Right kidney (tissue), 1 donor: ENCODE data around the gene APRT.
"Not testable (repeated sequence)": the region's sequence is repeated elsewhere in the genome, so short reads cannot be mapped to it uniquely, and the experiment has no call there.

Experiments used
- DNase-seq: peaks from one replicate; pipeline ENCODE4 v3.0.0-alpha.2; 2016

APRT gene

DNA sequence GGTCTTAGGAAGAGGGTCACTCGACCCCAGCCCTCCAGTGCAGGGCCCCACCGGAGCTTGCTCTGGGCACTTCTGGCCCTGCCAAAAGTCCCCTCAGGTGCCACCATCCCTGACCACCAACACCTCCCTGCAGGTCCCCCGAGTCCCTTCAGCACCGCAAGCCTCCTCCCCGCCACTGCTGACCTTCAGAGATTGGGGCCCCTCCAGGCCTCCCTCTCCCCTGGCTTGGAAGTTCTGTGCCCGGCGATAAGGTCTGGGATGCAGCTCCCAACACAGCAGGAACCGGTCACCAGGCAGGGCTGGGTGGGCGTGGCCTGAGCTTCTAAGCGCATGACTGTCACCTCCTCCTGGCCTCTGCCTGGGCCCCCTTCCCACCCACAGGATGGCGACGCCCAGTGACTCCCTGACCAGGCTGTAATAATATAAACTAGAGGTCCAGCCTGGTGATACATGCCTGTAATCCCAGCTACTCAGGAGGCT, 37.9 kb downstream of the APRT start:
- DNase-seq, result no peak

DNA sequence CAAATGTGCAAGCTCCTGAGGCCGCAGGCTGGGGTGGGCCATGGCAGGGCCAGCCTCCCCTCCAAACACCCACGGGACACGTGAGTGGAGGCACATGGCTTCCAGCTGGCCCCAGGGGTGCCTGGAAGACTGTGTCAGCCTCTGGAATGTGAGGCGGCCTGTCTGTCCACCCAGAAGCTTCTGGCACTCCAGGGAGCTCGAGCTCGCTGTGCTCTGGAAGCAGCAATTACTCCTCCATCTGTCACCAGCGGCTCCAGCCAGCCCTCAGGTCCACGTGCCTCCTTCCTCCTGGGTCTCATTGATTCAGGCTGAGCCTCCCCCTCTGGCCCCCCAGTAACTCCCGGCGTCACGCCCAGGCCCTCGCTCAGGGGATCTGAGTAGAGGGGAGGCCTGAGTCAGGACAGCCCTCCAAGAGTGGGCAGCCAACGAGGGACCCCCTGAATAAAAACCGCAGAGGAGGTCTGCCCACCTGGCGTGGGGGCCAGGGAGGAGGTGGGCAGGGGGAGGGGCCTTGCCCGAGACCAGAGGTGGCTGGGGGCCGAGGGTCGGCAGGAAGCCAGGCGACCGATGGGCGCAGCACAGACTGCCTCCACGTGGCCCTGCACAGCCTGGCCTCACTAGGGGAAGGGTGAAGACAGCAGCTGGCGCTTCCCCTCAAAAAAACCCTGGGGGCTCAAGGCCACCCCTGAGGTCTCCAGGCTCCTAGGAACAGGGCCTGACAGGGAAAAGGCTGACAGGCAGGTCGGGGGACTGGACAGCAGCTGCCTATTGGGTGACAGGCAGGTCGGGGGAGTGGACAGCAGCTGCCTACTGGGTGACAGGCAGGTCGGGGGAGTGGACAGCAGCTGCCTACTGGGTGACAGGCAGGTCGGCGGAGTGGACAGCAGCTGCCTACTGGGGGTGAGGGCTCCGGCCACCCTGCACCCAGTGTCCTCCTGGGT, 38.6 kb downstream of the APRT start:
- DNase-seq, result peak; percentile 47

DNA sequence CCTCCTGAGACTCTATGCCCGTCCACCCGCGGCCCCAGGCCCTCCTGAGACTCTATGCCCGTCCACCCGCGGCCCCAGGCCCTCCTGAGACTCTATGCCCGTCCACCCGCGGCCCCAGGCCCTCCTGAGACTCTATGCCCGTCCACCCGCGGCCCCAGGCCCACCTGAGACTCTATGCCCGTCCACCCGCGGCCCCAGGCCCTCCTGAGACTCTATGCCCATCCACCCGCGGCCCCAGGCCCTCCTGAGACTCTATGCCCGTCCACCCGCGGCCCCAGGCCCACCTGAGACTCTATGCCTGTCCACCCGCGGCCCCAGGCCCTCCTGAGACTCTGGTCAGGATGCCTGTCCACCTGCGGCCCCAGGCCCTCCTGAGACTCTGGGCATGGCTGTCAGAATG, 39.9 kb downstream of the APRT start:
- DNase-seq, result not testable (repeated sequence)

DNA sequence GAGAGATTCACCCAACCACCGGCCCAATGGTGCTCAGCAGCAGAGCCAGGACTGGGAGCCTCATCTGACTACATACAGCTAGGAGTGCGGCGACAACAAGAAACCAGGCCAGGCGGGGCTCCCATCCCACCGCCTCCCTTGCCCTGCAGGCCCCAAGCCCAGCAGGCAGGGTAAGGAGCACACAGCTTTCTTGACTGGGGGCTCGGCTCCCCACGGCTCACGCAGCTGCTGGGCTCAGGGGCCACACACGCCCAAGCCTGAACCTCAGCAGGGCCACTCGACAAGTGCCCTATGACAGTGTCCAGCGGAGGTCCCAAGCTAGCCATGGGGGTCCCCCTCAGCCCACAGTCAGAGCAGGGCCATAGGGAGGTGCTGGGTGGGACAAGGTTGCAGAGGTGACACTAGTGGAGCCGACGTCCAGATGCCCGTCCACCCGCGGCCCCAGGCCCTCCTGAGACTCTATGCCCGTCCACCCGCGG, 40.4 kb downstream of the APRT start:
- DNase-seq, result no peak

DNA sequence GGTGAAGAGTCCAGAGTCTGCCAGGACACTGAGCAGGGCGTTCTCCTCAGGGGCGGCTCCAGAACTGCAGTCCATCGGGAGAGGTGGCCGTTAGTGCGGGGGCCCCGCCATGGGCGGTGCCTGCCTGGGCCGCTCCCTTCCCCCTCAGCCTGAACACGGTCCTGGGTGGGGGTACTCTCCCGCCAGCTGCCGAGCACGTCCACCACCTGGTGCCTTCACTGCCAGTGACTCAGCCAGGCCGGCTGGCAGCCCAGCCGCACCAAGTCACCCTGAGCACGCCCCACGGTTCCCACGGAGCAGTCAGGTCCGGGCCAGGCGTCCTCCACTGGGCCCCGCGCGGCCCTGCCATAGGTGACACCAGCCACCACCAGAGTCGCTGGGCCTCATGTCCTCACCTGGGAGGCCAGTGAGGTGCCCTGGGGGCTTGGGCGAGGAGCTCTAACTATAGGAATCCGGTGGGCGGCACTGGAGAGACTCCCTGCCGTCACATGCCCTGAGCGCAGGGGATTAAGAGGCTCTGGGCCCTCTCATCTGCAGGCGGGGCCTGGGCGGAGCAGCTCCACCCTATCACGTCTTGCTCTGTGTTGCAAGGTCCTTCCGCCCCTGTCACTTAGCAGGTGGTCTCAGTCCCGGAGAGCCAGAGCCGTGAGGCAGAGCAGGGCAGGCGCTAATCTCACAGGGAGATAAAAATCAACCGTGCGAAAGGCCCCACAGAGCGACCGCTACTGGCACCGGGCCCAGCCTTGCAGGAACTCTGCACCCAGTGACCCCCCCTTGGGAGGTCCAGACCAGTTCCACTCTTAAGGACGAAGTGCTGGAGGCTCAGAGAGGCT, 41.1 kb downstream of the APRT start:
- DNase-seq, result peak; percentile 70

DNA sequence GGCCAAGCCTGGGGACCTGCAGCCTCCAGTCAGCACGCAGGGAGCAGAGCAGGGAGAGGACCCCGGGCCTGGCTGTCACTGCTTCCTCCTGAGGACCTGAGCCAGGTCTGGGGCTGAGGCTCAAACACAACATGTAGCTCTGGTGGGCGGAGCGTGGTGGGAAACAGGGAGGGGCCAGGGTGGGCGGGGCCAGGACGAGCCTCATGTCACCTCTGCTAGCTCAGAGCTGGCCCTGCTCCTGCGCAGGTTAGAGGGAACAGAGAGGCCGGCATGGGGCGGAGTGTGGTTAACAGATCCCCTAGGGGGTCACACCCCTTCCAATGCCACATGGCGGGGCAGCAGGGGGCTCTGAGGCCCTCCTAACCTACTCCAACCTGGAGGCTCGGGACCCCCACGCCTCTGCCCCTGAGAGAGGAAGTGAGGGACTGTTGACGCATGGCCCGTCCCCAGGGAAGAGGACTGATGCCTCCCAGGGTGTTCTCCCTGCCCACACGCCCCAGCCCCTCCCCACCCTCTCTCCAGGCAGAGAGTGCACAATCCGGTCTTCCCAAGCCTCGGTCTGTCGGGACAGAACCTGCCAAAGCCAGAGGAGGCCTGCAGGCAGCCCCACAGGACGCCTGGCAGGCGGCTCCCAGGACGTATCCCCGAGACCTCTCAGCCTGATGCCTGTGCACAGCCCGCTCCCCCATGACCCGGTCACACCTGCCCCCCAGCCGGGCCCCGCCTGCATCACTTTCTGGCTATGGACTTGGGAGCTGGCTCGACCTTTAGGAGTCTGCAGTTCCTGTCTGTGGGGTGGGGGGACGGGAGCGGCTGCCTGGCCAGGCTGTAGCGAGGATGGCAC, 41.9 kb downstream of the APRT start:
- no peak for DNase-seq

DNA sequence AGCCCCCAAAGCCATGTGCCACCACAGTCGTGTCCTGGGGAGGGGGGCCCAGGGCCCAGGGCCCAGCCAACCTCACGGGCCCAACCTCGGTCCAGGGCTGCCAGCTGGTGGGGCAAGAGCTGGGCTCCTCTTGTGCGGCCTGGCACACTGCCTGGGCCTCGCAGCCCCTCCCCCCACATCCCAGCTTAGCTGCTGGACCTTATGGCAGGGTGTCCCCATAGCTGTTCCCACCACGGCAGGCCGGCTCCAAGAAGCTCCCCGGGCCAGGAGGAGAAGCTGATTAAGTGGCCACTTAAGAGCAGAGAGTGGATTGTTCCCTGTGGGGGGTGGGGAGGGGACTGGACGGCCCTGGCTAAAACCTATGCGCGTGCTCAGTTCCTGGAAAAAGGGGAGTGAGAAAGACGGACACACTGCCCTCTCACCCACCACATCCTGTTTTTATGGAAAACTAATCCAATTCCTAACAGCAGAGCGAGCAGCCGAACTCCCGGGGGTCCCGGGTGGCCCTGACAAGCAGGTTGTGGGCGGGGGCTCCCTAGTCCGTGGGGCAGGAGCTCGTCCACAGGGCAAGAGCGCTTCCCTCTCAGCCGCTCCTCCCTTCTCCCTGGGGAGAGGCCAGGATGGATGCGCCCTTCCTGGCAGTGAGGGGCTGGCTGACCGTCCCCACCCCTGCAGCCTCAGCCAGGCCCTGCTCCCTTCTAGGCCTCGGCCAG, 43.5 kb downstream of the APRT start:
- no peak for DNase-seq

DNA sequence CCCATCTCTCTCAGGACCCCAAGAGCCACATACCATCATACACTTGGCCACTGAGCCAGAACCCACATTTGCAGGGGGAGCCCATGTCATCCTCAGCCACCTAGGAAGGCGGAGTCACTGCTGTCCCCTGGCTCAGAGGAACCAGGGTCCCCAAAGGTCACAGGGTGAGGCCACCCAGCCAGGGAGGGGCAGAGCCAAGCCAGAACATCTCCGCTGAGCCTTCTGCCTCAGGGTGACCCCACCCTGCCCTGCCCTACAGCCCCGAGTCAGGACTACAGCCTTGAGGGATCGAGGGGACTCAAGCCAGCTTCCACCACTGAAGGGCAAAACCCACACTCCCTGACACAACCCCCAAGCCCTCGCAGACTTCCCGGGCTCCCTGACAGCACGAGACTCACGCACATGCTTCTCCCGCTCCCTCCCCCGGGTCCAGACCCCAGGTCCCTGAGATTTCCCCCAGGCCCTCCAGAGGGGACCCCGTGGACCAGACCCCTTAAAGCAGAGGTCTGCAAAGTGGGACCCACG, 44.1 kb downstream of the APRT start:
- DNase-seq, result no peak

DNA sequence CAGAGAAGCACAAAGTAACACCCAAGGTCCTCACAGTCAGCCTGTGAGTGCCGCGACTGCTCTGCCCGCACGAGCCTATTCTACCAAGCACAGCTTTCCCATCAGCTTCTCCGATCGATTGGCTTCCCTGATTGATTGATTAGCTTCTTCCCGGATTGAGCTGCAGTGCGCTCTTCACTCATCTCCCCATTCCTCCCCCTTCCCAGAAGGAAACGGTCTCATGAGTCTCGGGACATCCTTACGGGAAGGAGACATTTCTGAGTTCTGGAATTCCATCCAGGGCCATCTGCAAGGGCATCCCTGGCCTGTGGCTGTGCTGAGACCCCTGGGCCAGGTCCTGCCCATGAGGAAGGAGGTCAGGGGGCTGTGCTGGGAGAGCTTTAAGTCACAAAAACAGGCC, 44.8 kb downstream of the APRT start:
- no peak for DNase-seq

DNA sequence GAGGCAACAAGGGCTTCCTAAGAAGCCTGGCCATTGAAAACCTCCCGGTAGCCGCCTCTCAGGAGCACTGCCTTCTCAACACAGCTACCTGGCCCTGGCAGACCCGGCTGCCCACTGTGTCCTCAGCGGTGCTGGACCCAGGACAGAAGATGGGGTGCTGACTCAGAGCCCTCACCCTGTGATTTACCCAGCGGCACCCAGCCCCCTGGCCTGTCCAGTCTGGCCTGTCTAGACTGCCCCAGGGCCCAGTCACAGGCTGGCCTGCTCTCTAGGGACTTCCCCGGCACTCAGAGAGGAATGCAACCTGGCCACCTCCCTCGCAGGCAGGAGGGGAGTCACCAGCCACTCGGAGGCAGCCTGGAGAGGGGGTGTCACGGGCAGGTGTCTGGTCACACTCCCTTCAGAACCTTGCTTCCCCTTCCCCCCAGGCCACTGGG, 46.8 kb downstream of the APRT start:
- no peak for DNase-seq

DNA sequence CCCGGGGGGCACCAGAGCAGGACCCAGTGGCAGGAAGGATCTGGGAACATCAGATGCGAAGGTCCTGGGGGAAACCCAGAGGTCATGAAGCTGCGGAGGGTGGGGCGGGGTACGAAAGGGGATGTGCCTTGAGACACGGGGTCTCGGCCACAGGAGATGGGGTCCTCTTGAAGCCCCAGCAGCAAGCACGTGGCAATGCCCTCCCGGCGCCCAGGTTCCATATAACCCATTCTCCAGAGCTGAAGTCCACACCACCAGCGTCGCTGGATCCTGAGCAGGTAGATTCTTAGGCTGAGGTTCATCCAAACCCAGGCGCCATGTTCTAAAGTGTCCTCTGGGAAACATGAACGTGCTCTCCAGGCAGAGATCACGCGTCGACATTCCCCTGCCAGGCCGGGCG, 47.6 kb downstream of the APRT start:
- DNase-seq, result no peak

DNA sequence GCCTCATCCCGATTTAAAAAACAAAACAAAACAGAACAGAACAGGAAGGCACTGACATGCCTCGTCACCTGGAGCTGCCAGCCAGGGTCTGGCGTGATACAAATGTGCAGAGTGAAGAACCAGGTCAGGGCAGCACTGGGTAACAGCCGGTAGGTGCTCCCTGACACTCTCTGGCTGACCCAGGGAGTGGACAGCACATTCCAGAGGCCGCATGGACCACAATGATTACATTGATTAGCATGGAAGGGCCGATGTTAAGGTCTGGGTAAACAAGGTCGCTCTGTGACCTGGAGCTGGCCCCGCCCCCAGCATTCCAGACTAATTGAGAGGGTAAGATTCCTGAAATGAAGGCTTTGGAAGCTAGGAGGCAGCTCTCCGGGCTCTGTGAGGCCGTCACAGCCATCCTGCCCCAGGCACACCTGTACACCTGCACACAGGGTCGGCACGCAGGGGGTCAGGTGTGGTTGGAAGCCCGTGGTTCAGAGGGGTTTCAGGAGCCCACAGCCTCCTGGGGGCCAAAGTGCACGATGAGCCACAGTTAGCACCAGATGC, 48.1 kb downstream of the APRT start:
- no peak for DNase-seq

DNA sequence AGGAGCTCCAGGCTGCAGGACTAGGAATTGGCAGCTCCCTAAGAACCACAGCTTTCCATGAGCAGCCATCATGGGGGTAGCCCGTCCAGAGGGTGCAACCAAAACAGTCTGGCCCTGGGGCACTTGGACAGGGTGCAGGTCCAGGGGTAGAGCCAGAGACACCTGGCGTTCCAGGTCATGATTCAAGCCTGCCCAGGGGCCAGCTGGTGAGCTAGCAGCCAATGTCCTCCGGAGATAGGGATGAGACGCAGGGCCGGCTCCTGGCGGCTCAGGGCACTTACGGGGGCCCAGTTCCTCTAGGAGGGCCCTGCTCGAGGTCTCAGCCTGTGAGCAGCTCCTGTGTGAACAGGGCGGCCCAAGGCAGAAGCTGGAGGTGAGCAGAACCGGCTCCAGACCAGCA, 48.8 kb downstream of the APRT start:
- DNase-seq, result no peak

DNA sequence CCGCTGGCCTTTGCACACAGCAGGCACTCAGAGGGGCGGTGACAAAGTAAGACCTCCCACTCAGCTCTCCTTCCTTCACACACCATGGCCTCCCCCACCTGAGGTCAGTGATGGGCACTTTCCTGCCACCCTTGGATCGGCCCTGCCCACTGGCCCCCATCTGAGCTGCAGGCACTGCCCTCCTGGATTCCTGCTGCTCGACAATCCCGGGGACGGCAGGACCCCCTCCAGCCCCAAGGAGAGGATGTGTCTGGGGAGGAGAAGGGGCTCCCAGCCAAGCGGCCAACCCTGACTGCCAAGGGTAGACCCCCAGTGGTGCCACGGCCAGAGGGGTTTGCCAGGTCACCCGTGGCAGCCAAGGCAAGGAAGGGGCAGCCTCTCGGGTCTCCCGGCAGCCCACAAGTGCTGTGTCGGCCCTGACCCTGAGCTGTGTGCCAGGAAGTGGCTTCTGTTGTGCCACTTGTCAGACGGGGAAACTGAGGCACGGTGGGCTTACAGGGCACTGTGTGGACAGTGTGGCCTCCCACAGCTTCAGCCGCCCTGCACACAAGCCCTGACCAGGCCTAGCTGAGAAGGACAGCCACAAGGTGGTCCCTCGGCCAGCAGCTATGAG, 49.4 kb downstream of the APRT start:
- no peak for DNase-seq

DNA sequence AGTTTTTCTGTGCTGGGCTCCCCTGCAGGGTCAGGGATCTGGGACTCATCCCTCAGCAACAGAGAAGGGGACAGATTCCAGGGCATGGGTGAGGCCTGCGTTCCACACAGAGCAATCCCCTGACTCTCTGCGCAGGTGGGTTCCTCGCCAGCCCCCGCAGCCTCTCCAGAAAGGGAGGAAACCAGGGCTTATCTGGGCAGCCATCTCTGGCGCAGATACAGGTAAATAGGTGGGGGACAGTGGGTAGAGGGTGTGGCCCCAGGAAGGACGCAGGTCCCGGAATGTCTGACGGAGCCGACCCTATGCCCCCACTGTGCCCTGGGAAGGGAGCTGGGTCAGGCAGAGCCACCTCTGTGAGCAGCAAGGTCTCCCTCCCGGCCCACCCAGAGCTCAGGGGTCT, 49.9 kb downstream of the APRT start:
- no peak for DNase-seq

DNA sequence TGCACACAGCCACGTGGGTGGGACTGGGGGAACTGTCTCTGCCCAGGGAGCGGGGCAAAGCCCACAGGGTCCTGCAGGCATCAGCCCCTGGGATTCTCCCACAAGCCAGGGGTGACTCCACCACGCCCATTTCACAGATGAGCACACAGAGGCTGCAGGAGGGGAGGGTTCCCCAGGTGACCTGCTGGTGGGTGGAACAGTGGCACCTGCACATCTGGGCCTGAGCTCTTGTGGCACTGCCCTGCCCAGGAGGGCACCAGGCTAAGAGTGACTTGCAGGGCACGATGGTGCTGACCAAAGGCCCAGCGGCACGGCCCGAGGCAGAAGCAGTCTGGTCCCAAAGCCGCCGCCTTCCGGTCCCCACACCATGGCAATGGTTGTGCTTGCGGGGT, 50.6 kb downstream of the APRT start:
- DNase-seq, result no peak

DNA sequence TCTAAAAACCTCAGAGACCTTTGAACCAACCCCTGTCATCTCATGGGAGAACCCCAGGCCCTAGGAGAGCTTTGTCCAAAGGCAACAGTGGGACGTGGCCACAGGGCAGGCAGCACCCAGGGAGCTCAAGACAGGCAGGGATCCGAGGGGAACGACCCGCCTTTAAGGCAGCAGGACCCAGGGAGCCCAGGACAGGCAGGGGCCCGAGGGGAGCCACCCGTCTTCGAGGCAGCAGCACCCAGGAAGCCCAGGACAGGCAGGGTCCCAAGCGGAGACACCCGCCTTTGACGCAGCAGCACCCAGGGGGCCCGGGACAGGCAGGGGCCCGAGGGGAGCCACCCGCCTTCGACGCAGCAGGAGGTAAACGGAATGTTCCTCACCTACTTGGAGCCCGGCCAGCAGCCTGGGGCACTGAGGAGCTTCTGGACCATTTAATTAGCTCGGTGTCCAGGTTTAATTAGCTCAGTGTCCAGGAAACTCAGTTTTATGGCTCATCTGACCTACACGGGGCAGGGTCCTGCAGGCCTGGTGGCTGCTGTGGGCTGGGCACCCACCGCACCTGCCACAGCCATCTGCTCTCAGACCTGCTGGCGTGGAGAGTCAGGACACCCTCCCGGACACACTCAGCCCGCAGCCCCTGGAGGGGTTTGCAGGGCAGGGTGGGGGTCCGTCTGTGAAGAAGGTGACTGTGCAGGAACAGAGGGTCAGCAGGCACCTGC, 51.1 kb downstream of the APRT start:
- no peak for DNase-seq

DNA sequence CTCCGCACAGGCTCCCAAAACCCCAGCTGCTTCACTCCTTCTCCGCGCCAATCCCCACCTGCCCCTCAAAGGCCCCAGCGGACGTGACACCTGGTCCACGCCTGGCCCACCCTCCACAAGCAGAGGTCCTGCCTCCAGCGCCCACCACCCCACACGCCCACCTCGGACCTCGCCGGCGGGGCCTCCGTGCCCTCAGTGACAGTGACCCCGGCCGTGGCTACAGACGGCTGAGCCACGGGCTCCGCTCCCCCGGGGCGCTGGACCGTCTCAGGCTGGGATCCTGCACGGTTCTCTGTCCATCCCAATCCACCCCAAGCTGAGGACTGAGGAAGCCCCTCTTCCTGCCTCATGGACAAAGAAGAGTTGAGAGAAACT, 51.8 kb downstream of the APRT start:
- no peak for DNase-seq
